Transverse colon (tissue), 4 donors: ENCODE data around the gene FAM171A1. TPM values are rescaled to one million over a fixed set of nuclear protein-coding genes. Genes with fewer than 3 reads are reported as not detected.

ENCODE experiments used
- DNase-seq: peaks from one replicate; pipeline ENCODE4 v3.0.0-alpha.2; 2019
- H3K27ac ChIP-seq, 4 donors: fragments of 200-600 bp; sonication (generic); 2 replicates each; pipeline ENCODE4 v1.5.1; 2016 to 2018; ENCODE audit warnings: inconsistent platforms in 4 of 4
- H3K27me3 ChIP-seq: fragments of 200-600 bp; sonication (generic); 2 replicates; pipeline ENCODE4 v1.5.1; 2017; ENCODE audit warnings: inconsistent platforms
- H3K36me3 ChIP-seq, 4 donors: fragments of 200-600 bp; sonication (generic); 2 replicates each; pipeline ENCODE4 v1.5.1; 2017 to 2019; ENCODE audit warnings: inconsistent platforms in 4 of 4
- H3K4me1 ChIP-seq, 4 donors: fragments of 200-600 bp; sonication (generic); 2 replicates each; pipeline ENCODE4 v1.5.1; 2017 to 2020; ENCODE audit warnings: inconsistent platforms in 4 of 4
- H3K4me3 ChIP-seq, 4 donors: fragments of 200-600 bp; sonication (generic); 1 replicate in 1 of 4; 2 replicates in 3 of 4; pipeline versions ENCODE4 v1.5.1 to v1.6.1; 2017 to 2019; ENCODE audit warnings: inconsistent platforms in 4 of 4
- H3K9me3 ChIP-seq, 2 donors: fragments of 200-600 bp; sonication (generic); 2 replicates each; pipeline ENCODE4 v1.5.1; 2017 to 2019; ENCODE audit warnings: inconsistent platforms in 2 of 2
- EP300 ChIP-seq: sonication (generic); formaldehyde crosslinking; IDR thresholded peaks from one replicate; pipeline ENCODE4 v1.6.1; 2017; ENCODE audit warnings: antibody characterized with exemption, low read depth
- POLR2A ChIP-seq: fragments of 450-650 bp; IDR thresholded peaks from one replicate; pipeline ENCODE4 v1.6.1; 2016; ENCODE audit warnings: antibody characterized with exemption, mild to moderate bottlenecking, moderate library complexity
- POLR2AphosphoS5 ChIP-seq, 3 donors: sonication (generic); formaldehyde crosslinking; IDR thresholded peaks; one replicate each; pipeline ENCODE4 v1.6.1; 2016; ENCODE audit warnings: antibody characterized with exemption in 3 of 3
- WGBS, 2 donors: methylation state at CpG; one replicate each; pipeline ENCODE4 v1.1.5; 2018; ENCODE audit warnings: low coverage in 1 of 2; 5-methylcytosine and 5-hydroxymethylcytosine counted together
- in situ Hi-C, 4 donors: fragments of 200-750 bp; cut with MboI; loops; one replicate each; pipeline versions ENCODE4 v1.15.0 to v1.15.1; 2017; ENCODE audit warnings: low sequenced_read_pairs in 3 of 4, low pct_ligation_motif_present in 1 of 4, low pct_unique_long_range_greater_than_20kb in 1 of 4
- intact Hi-C: fragments of 100-400 bp; cut with DNase I; formaldehyde crosslinking; loops from one replicate; pipeline ENCODE4 v1.15.1; 2023; ENCODE audit warnings: low total_unique reads
- total RNA-seq, 4 donors: library from RNA; depleted of rRNA; stranded (reverse); fragments of >200 nt; gene quantifications; one replicate each; pipeline ENCODE4 v1.1.0, GENCODE V29; 2016
- TF ChIP-seq, protein P1 (sequence below), 5 experiments: fragments of 200-600 bp in 3 of 5; fragments of 450-650 bp in 2 of 5; sonication (generic) in 3 of 5; IDR thresholded peaks; 1 replicate in 2 of 5; 2 replicates in 3 of 5; pipeline ENCODE4 v1.5.1; 2016 to 2017; ENCODE audit warnings: antibody characterized with exemption in 5 of 5, inconsistent platforms in 3 of 5, mild to moderate bottlenecking in 2 of 5, moderate library complexity in 1 of 5

FAM171A1 gene
- total RNA-seq, 4 donors from 2014 or later = 29.2 to 42.2 (median 38.2) TPM

DNA sequence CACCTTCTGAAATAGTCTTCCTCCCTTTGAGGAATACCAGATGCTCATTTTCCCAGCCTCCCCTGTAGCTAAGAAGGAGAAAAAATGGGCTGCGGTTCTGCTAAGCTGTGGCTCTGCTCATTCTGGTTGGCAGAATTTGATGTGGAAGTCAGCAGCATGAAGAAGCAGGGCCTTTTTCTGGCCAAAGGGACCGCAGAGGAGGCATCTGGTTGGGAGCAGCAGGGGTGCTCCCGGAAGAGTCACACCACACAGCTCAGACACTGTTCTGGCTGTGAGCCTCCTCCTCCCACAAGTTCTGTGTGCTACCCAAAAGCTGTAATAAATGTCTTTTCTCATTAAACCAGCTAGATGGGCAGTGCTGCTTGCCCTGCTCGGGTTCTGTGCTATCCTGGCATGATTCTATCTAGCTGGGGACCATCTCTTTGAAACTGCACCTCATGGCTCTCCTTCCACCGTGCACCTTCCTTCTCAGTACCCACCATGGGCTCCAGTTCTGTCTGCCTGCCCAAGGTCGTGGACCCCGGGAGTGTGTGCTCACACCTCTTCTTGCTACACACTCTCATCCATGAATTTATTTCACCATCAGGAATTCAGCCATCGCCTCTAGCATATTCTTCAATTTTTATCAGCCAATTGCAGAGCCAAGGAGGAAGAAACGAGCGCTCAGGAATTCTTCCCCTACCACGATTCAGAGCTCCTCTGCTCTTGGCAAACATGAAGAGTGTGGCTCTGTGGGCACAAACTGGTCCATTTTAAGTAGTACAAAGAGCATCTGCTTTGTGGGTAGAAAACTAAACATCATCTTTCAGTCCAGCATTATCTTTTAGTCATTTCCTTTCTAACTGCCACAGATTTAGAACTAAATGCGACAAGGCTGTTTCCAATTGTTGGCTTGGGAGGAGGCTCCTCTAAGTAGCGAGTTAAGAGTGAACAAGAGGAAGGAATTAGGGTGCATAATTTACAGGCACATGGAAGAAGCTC, 76.9 kb downstream of the FAM171A1 start:
- DNase-seq = no peak
- in situ Hi-C loops (no loop called here), intact Hi-C loops (no loop called here)
- Histone ChIP-seq H3K36me3 (no peaks in the 10 kb centered on the region), H3K4me3 (no peak overlapping the region), H3K9me3 (no peaks in the 10 kb centered on the region), H3K4me1 (peaks cover 0 to 12% (median 0%) of the 10 kb centered on the region in 4 donors), H3K27ac (no peak overlapping the region), H3K27me3 (no peaks in the 10 kb centered on the region)
- TF ChIP-seq, protein P1, sequence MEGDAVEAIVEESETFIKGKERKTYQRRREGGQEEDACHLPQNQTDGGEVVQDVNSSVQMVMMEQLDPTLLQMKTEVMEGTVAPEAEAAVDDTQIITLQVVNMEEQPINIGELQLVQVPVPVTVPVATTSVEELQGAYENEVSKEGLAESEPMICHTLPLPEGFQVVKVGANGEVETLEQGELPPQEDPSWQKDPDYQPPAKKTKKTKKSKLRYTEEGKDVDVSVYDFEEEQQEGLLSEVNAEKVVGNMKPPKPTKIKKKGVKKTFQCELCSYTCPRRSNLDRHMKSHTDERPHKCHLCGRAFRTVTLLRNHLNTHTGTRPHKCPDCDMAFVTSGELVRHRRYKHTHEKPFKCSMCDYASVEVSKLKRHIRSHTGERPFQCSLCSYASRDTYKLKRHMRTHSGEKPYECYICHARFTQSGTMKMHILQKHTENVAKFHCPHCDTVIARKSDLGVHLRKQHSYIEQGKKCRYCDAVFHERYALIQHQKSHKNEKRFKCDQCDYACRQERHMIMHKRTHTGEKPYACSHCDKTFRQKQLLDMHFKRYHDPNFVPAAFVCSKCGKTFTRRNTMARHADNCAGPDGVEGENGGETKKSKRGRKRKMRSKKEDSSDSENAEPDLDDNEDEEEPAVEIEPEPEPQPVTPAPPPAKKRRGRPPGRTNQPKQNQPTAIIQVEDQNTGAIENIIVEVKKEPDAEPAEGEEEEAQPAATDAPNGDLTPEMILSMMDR (IDR thresholded peaks at IDR 0.05) = no peak
- TF ChIP-seq EP300 = no peak
- TF ChIP-seq POLR2AphosphoS5 (IDR thresholded peaks at IDR 0.05) = no peak
- TF ChIP-seq POLR2A = no peak
- 66% methylated on average over 7 to 13 of the region's 13 CpGs for whole genome bisulfite sequencing, 2 donors

DNA sequence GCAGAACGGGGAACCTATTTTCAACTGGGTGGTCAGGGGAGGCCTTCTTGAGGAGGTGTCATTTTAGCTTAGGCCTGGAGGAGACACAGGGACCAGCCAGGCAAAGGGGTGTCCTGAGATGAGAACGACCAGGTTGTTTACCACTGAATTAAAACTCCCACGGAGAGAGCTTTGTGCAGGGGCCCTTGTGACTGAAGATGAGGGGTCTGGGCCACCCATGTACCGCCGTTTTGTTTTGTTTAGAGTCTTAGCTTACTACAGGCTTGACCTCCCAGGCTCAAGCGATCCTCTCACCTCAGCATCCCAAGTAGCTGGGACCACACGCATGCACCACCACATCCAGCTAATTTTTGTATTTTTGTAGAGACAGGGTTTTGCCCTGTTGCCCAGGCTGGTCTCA, 80.4 kb downstream of the FAM171A1 start:
- no peaks in the 10 kb centered on the region for H3K9me3 ChIP-seq
- no peak for TF ChIP-seq POLR2A
- TF ChIP-seq EP300 = no peak
- TF ChIP-seq, protein P1 (IDR thresholded peaks at IDR 0.05) = no peak
- TF ChIP-seq POLR2AphosphoS5 (IDR thresholded peaks at IDR 0.05) = no peak
- in situ Hi-C loops (no loop called here), intact Hi-C loops (no loop called here)
- no peak overlapping the region for H3K4me3 ChIP-seq
- H3K36me3 ChIP-seq = no peaks in the 10 kb centered on the region
- no peaks in the 10 kb centered on the region for H3K27me3 ChIP-seq
- WGBS, 2 donors = 82% methylated on average over 7 of the region's 7 CpGs; no CpG with 5 or more reads in 1 of the 2 donors
- no peak overlapping the region for H3K27ac ChIP-seq
- no peak for DNase-seq
- H3K4me1 ChIP-seq = peaks cover 0 to 9% (median 0%) of the 10 kb centered on the region in 4 donors

DNA sequence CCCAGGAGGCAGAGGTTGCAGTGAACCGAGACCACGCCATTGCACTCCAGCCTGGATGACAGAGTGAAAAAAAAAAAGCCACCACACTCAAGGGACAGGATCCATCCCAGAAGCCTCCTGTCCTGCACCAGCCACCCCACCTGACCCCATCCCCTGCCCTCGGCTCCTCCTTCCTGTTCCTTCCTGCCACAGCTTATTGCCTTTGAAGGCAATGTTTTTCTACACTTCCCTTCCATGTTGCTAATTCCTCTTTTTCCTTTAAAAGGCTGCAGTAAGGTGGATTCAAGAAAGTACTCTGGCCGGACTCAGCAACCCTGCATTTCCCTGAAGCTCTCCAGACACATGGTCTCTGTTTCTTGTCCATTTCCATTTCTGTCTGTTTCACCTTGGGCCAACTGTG, 80.9 kb downstream of the FAM171A1 start:
- no peak overlapping the region for H3K27ac ChIP-seq
- DNase-seq = no peak
- in situ Hi-C loops (no loop called here), intact Hi-C loops (no loop called here)
- no peak overlapping the region for H3K4me3 ChIP-seq
- 40 to 82% methylated on average over 1 to 4 of the region's 4 CpGs for WGBS, 2 donors
- H3K4me1 ChIP-seq = peaks cover 0 to 5% (median 0%) of the 10 kb centered on the region in 4 donors
- TF ChIP-seq POLR2A = no peak
- TF ChIP-seq, protein P1 (IDR thresholded peaks at IDR 0.05) = no peak
- no peak for TF ChIP-seq POLR2AphosphoS5 (IDR thresholded peaks at IDR 0.05)
- TF ChIP-seq EP300 = no peak
- H3K9me3 ChIP-seq = no peaks in the 10 kb centered on the region
- H3K27me3 ChIP-seq = no peaks in the 10 kb centered on the region
- no peaks in the 10 kb centered on the region for H3K36me3 ChIP-seq

DNA sequence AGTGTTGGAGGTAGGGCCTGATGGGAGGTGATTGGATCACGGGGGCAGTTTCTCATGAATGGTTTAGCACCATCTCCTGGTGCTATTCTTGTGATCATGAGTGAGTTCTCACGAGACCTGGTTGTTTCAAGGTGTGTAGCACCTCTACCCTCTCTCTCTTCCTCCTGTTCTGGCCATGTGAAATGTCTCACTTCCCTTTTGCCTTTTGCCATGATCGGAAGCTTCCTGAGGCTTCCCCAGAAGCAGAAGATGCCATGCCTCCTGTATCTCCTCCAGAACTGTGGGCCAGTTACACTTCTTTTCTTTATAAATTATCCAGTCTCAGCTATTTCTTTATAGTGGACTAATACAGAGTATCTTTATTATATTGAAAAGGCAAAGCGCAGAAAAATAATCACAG, 90.1 kb downstream of the FAM171A1 start:
- in situ Hi-C loops (no loop called here), intact Hi-C loops (no loop called here)
- no peak overlapping the region for H3K4me3 ChIP-seq
- no peak overlapping the region for H3K27ac ChIP-seq
- no peaks in the 10 kb centered on the region for H3K27me3 ChIP-seq
- no peaks in the 10 kb centered on the region for H3K9me3 ChIP-seq
- no peaks in the 10 kb centered on the region for H3K4me1 ChIP-seq
- 50 to 72% methylated on average over 4 of the region's 4 CpGs for WGBS, 2 donors
- peaks cover 0 to 11% (median 3%) of the 10 kb centered on the region in 4 donors for H3K36me3 ChIP-seq
- DNase-seq = no peak
- TF ChIP-seq EP300 (no peak), POLR2A (no peak), POLR2AphosphoS5 (IDR thresholded peaks at IDR 0.05) (no peak)
- TF ChIP-seq, protein P1 (IDR thresholded peaks at IDR 0.05) = no peak
